ENCODE results near the gene GPANK1.

Gene GPANK1

DNA sequence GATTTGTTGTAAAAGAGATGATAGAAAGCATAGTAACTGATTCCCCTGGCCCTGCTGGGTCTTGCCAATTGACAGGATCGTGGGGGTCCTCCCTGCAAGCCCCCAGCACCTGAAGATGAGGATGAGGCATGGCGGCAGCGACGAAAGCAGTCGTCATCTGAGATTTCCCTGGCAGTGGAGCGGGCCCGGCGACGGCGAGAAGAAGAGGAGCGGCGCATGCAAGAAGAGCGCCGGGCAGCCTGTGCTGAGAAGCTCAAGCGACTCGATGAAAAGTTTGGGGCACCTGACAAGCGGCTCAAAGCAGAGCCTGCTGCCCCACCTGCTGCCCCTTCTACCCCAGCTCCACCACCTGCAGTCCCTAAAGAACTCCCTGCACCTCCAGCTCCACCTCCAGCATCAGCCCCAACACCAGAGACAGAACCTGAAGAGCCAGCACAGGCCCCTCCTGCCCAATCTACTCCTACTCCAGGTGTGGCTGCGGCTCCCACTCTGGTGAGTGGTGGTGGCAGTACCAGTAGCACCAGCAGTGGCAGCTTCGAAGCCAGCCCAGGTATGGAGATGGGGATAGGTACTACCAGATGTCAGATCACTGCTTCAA lies 37.0 kb downstream of the GPANK1 start:
- TF ChIP-seq, protein P1, sequence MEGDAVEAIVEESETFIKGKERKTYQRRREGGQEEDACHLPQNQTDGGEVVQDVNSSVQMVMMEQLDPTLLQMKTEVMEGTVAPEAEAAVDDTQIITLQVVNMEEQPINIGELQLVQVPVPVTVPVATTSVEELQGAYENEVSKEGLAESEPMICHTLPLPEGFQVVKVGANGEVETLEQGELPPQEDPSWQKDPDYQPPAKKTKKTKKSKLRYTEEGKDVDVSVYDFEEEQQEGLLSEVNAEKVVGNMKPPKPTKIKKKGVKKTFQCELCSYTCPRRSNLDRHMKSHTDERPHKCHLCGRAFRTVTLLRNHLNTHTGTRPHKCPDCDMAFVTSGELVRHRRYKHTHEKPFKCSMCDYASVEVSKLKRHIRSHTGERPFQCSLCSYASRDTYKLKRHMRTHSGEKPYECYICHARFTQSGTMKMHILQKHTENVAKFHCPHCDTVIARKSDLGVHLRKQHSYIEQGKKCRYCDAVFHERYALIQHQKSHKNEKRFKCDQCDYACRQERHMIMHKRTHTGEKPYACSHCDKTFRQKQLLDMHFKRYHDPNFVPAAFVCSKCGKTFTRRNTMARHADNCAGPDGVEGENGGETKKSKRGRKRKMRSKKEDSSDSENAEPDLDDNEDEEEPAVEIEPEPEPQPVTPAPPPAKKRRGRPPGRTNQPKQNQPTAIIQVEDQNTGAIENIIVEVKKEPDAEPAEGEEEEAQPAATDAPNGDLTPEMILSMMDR (conservative IDR thresholded peaks at IDR 0.05; ENCODE audit: low read depth, low read length): no peak
- no peak overlapping the region for H3K4me3 ChIP-seq (ENCODE audit: low read depth, low read length)
- no peak for DNase-seq (ENCODE audit: low read depth)

DNA sequence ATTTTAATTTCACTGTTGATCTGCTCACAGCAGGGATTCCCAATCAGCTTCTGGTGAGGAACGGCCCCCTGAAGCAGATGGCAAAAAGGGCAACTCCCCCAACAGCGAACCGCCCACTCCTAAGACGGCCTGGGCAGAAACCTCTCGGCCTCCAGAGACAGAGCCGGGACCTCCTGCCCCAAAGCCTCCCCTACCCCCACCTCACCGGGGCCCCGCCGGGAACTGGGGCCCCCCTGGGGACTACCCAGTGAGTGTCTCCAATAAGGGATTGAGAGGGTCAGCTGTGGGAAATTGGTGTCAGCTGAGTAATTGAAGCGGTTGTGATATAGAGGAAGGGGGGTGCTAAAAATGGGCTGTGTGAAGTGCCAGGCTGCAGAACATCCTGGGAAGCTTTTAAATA lies 37.8 kb downstream of the GPANK1 start:
- H3K4me3 ChIP-seq (ENCODE audit: low read depth, low read length): no peak overlapping the region
- TF ChIP-seq, protein P1 (conservative IDR thresholded peaks at IDR 0.05; ENCODE audit: low read depth, low read length): no peak
- peak; percentile 45 for DNase-seq (ENCODE audit: low read depth)

DNA sequence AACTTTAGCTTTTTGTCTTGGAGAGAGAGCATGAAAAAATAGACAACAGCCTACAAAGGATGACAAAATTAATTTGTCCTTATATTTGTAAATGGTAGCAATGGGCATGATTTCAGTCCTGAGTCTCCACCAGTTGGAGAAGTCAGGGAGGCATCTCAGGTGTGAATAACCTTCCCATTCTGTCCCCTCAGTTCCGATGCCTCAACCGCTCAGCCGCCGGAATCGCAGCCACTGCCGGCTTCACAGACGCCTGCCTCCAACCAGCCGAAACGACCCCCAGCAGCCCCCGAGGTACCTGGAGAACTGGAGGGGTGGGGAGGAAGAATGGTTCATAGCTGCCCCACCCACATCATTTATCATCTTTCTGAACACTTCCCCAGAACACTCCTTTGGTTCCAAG lies 40.7 kb downstream of the GPANK1 start:
- TF ChIP-seq, protein P1 (conservative IDR thresholded peaks at IDR 0.05; ENCODE audit: low read depth, low read length): no peak
- DNase-seq (ENCODE audit: low read depth): no peak
- no peak overlapping the region for H3K4me3 ChIP-seq (ENCODE audit: low read depth, low read length)

DNA sequence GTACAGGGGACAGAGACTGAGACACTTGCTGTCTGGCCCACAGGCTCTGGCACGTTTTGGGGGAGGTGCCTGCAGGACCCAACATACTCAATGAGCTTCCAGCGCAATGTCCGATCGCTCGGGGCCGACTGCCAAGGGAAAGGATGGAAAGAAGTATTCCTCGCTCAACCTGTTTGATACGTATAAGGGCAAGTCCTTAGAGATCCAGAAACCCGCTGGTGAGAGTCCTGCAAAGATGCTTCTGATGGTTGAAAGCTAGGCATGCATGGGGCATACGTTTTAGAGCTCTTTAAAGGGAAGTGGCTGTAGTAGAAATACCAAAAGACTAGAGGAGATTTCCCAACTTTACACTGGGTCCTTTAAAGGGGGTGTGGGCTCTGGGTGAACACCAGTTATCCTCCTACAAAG lies 42.1 kb downstream of the GPANK1 start:
- no peak overlapping the region for H3K4me3 ChIP-seq (ENCODE audit: low read depth, low read length)
- TF ChIP-seq, protein P1 (conservative IDR thresholded peaks at IDR 0.05; ENCODE audit: low read depth, low read length): no peak
- DNase-seq (ENCODE audit: low read depth): no peak

DNA sequence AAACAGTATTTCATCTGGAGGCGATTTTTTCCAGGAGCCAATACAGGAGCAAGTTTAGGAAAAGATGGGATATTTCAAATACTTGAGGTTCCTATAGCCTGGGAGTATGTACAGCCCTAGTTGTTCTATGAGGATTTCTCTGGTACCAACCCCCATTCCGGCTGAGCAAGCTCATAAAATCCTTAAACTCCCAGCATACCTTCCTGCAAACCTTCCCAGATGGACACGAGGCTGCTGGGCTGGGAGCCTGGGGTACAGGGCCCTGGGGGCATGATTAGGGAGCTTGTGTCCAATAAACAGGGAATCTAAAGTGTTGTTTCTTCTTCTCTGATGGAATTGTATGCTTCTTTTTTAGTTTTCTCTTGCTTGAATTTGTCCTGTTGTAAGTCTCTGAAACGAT lies 42.8 kb downstream of the GPANK1 start:
- TF ChIP-seq, protein P1 (conservative IDR thresholded peaks at IDR 0.05; ENCODE audit: low read depth, low read length): no peak
- H3K4me3 ChIP-seq (ENCODE audit: low read depth, low read length): peak overlapping the region; percentile 95
- no peak for DNase-seq (ENCODE audit: low read depth)

DNA sequence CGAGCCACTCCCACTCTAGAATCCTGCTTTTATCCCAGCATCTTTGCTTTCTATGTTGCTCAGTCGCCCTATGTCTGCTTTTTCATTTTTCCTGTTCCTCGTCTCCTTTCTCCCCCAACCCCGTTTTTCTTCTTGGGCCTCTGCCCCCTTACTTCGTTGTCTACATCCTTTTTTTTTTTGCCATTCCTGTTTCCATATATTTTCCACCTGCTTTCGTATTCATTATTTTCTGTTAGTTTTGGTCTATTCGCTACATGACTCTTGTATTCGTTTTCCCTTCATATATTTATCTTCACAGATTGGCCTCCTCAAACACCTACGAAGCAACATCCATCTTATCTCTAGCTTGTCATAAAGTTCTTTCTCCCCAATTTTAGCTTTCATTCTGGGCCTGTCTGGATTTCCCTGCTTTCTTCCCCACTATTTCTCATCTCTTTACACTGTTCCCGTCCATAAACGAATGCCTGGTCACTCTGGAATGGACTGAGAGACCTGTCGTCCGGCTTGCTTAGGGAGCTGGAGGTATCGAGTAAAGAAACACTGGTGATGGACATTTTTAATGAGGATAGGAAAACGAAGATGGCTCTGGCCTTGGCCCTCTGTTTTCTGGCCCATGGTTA lies 43.4 kb downstream of the GPANK1 start:
- TF ChIP-seq, protein P1 (conservative IDR thresholded peaks at IDR 0.05; ENCODE audit: low read depth, low read length): no peak
- no peak for DNase-seq (ENCODE audit: low read depth)
- H3K4me3 ChIP-seq (ENCODE audit: low read depth, low read length): peak overlapping the region; percentile 95

Data from choroid plexus epithelial cell (primary cell).